Loucy (cell line): ENCODE data around the gene USP19.
A peak's percentile ranks its signal among the peaks of the same experiment; 100 is the strongest.

Experiments
- H2AFZ ChIP-seq: fragments of 200-600 bp; sonication (generic); 2 replicates; pipeline ENCODE4 v1.6.0; 2016; ENCODE audit warnings: antibody characterized with exemption, mild to moderate bottlenecking, low read length, moderate library complexity
- H3F3A ChIP-seq: fragments of 200-600 bp; 2 replicates; pipeline ENCODE4 v1.6.0; 2016; ENCODE audit warnings: antibody characterized with exemption, low read depth, mild to moderate bottlenecking
- H3K27me3 ChIP-seq: fragments of 200-600 bp; sonication (generic); 2 replicates; pipeline ENCODE4 v1.6.1; 2014; ENCODE audit warnings: low read length, mild to moderate bottlenecking; ENCODE audit not compliant: insufficient read depth, poor library complexity, severe bottlenecking
- H3K36me3 ChIP-seq: fragments of 200-600 bp; sonication (generic); 2 replicates; pipeline ENCODE4 v1.6.1; 2016; ENCODE audit warnings: low read length; ENCODE audit not compliant: insufficient read depth
- H3K4me1 ChIP-seq: fragments of 200-600 bp; sonication (generic); 2 replicates; pipeline ENCODE4 v1.5.1; 2014; ENCODE audit warnings: low read length, mild to moderate bottlenecking; ENCODE audit not compliant: insufficient read depth, poor library complexity, severe bottlenecking
- H3K4me2 ChIP-seq: fragments of 200-600 bp; sonication (generic); 2 replicates; pipeline ENCODE4 v1.6.0; 2014; ENCODE audit warnings: antibody characterized with exemption, low read length, low read depth, mild to moderate bottlenecking; ENCODE audit not compliant: poor library complexity, severe bottlenecking
- H3K4me3 ChIP-seq: fragments of 200-600 bp; sonication (generic); 2 replicates; pipeline ENCODE4 v1.5.1; 2014; ENCODE audit warnings: low read length, mild to moderate bottlenecking, mixed read lengths; ENCODE audit not compliant: poor library complexity, severe bottlenecking
- H3K79me2 ChIP-seq: fragments of 200-600 bp; sonication (generic); 2 replicates; pipeline ENCODE4 v1.6.1; 2014; ENCODE audit warnings: low read length; ENCODE audit not compliant: insufficient read depth
- H3K9ac ChIP-seq: fragments of 200-600 bp; sonication (generic); 2 replicates; pipeline ENCODE4 v1.6.0; 2014; ENCODE audit warnings: mild to moderate bottlenecking, low read depth, low read length, moderate library complexity; ENCODE audit not compliant: poor library complexity, severe bottlenecking
- H3K9me2 ChIP-seq: fragments of 200-600 bp; sonication (generic); replicated peaks from 2 replicates; pipeline ENCODE4 v1.6.1; 2016; ENCODE audit warnings: low read depth, low read length, mixed read lengths
- H3K9me3 ChIP-seq: fragments of 200-600 bp; sonication (generic); 2 replicates; pipeline ENCODE4 v1.6.1; 2014; ENCODE audit warnings: mild to moderate bottlenecking, antibody characterized with exemption, low read length, low read depth; ENCODE audit not compliant: insufficient read depth
- H4K20me1 ChIP-seq: fragments of 200-600 bp; sonication (generic); 2 replicates; pipeline ENCODE4 v1.6.0; 2014; ENCODE audit warnings: antibody characterized with exemption, low read length, mild to moderate bottlenecking; ENCODE audit not compliant: insufficient read depth, poor library complexity, severe bottlenecking
- EZH2phosphoT487 ChIP-seq: fragments of 200-600 bp; IDR thresholded peaks from 2 replicates; pipeline ENCODE4 v1.6.1; 2018; ENCODE audit warnings: antibody characterized with exemption, mild to moderate bottlenecking, moderate library complexity, borderline replicate concordance
- TF ChIP-seq, protein P1 (sequence below): fragments of 200-600 bp; sonication (generic); conservative IDR thresholded peaks from 2 replicates; pipeline ENCODE4 v1.5.1; 2014; ENCODE audit warnings: mild to moderate bottlenecking, antibody characterized with exemption, low read length

USP19 gene

GRCh38 chr3:49158103-49158709 lies 37.6 kb upstream of the USP19 start:
- Histone ChIP-seq H3K36me3 (no peaks in the 10 kb centered on the region), H2AFZ (no peak overlapping the region), H3K9me3 (no peaks in the 10 kb centered on the region), H3K4me1 (no peaks in the 10 kb centered on the region), H3K27me3 (no peaks in the 10 kb centered on the region), H3K4me2 (no peak overlapping the region), H3K9me2 (no peaks in the 10 kb centered on the region), H3K9ac (no peak overlapping the region), H3K79me2 (no peaks in the 10 kb centered on the region), H3K4me3 (no peak overlapping the region), H3F3A (no peaks in the 10 kb centered on the region), H4K20me1 (no peaks in the 10 kb centered on the region)
- no peak for TF ChIP-seq EZH2phosphoT487
- TF ChIP-seq, protein P1, sequence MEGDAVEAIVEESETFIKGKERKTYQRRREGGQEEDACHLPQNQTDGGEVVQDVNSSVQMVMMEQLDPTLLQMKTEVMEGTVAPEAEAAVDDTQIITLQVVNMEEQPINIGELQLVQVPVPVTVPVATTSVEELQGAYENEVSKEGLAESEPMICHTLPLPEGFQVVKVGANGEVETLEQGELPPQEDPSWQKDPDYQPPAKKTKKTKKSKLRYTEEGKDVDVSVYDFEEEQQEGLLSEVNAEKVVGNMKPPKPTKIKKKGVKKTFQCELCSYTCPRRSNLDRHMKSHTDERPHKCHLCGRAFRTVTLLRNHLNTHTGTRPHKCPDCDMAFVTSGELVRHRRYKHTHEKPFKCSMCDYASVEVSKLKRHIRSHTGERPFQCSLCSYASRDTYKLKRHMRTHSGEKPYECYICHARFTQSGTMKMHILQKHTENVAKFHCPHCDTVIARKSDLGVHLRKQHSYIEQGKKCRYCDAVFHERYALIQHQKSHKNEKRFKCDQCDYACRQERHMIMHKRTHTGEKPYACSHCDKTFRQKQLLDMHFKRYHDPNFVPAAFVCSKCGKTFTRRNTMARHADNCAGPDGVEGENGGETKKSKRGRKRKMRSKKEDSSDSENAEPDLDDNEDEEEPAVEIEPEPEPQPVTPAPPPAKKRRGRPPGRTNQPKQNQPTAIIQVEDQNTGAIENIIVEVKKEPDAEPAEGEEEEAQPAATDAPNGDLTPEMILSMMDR, result peak; percentile 76

GRCh38 chr3:49157289-49157688 lies 36.7 kb upstream of the USP19 start:
- Histone ChIP-seq H3K4me3 (no peak overlapping the region), H2AFZ (no peak overlapping the region), H3K79me2 (no peaks in the 10 kb centered on the region), H3K4me2 (no peak overlapping the region), H3K4me1 (no peaks in the 10 kb centered on the region), H3K36me3 (no peaks in the 10 kb centered on the region), H3K9ac (no peak overlapping the region), H3K9me3 (no peaks in the 10 kb centered on the region), H3K9me2 (no peaks in the 10 kb centered on the region), H3F3A (no peaks in the 10 kb centered on the region), H3K27me3 (peaks cover 5% of the 10 kb centered on the region), H4K20me1 (no peaks in the 10 kb centered on the region)
- TF ChIP-seq, protein P1, result no peak
- TF ChIP-seq EZH2phosphoT487, result no peak

- Histone ChIP-seq H3K9me2 (no peaks in the 10 kb centered on the region), H3K4me2 (no peak overlapping the region), H3K9me3 (no peaks in the 10 kb centered on the region), H3K9ac (no peak overlapping the region), H3K27me3 (peaks cover 5% of the 10 kb centered on the region), H2AFZ (no peak overlapping the region), H3K4me3 (no peak overlapping the region), H4K20me1 (no peaks in the 10 kb centered on the region), H3F3A (no peaks in the 10 kb centered on the region), H3K36me3 (no peaks in the 10 kb centered on the region), H3K79me2 (no peaks in the 10 kb centered on the region), H3K4me1 (no peaks in the 10 kb centered on the region)
- TF ChIP-seq, protein P1, result no peak
- no peak for TF ChIP-seq EZH2phosphoT487
These were observed 32.8 kb upstream of the USP19 start for GRCh38 chr3:49153349-49153912.
